Mesothelial cell of epicardium (in vitro differentiated cells): ENCODE measurements around the gene KDM5C. TPM values are rescaled to one million over a fixed set of nuclear protein-coding genes. Genes with fewer than 3 reads are reported as not detected.

Source experiments
- DNase-seq, 2 experiments: peaks; one replicate each; pipeline ENCODE4 v3.0.0; 2021; ENCODE audit warnings: low spot score in 2 of 2; ENCODE audit not compliant: unreplicated experiment in 2 of 2
- H3K27ac Mint-ChIP-seq: 2 replicates; pipeline ENCODE4 v1.8.0; 2021; ENCODE audit warnings: mixed read lengths
- H3K27me3 Mint-ChIP-seq: 2 replicates; pipeline ENCODE4 v1.8.0; 2021; ENCODE audit warnings: low read depth, mixed read lengths
- H3K36me3 Mint-ChIP-seq: 2 replicates; pipeline ENCODE4 v1.8.0; 2021; ENCODE audit warnings: mixed read lengths
- H3K4me1 Mint-ChIP-seq: 2 replicates; pipeline ENCODE4 v1.8.0; 2021; ENCODE audit warnings: mixed read lengths
- H3K4me3 Mint-ChIP-seq: 2 replicates; pipeline ENCODE4 v1.8.0; 2021; ENCODE audit warnings: mild to moderate bottlenecking, moderate library complexity, mixed read lengths
- H3K9me3 Mint-ChIP-seq: 2 replicates; pipeline ENCODE4 v1.8.0; 2021; ENCODE audit warnings: mixed read lengths
- CTCF ChIP-seq: fragments of 200-600 bp; sonication (generic); IDR thresholded peaks from one replicate; pipeline ENCODE4 v1.5.0; 2021; ENCODE audit warnings: antibody characterized with exemption; ENCODE audit not compliant: unreplicated experiment
- total RNA-seq: library from RNA; stranded (reverse); gene quantifications from 3 replicates; pipeline ENCODE4 v1.2.1, GENCODE V29; 2021

Gene KDM5C
- total RNA-seq, 1 donor from 2014 or later = 128 TPM

- peaks cover 5% of the 10 kb centered on the region for H3K36me3 Mint-ChIP-seq
- H3K27ac Mint-ChIP-seq = no peak overlapping the region
- H3K9me3 Mint-ChIP-seq = peaks cover 23% of the 10 kb centered on the region
- H3K4me1 Mint-ChIP-seq = no peaks in the 10 kb centered on the region
- no peak for DNase-seq
- H3K27me3 Mint-ChIP-seq = no peaks in the 10 kb centered on the region
- H3K4me3 Mint-ChIP-seq = no peak overlapping the region
- no peak for TF ChIP-seq CTCF
These were observed 29.8 kb upstream of the KDM5C start for GRCh38 chrX:53254570-53255461.

GRCh38 chrX:53253293-53254020 is 28.4 kb upstream of the KDM5C start:
- Mint-ChIP-seq H3K36me3 (peaks cover 5% of the 10 kb centered on the region), H3K27ac (no peak overlapping the region), H3K27me3 (no peaks in the 10 kb centered on the region), H3K4me1 (no peaks in the 10 kb centered on the region), H3K4me3 (no peak overlapping the region), H3K9me3 (peaks cover 23% of the 10 kb centered on the region)
- DNase-seq = no peak
- TF ChIP-seq CTCF = no peak

- no peak overlapping the region for H3K27ac Mint-ChIP-seq
- H3K4me1 Mint-ChIP-seq = no peaks in the 10 kb centered on the region
- no peaks in the 10 kb centered on the region for H3K27me3 Mint-ChIP-seq
- H3K4me3 Mint-ChIP-seq = no peak overlapping the region
- H3K9me3 Mint-ChIP-seq = peaks cover 15% of the 10 kb centered on the region
- TF ChIP-seq CTCF = no peak
- DNase-seq = no peak
- peaks cover 5% of the 10 kb centered on the region for H3K36me3 Mint-ChIP-seq
These were observed 26.3 kb upstream of the KDM5C start for GRCh38 chrX:53251307-53251706.

- H3K27me3 Mint-ChIP-seq = no peaks in the 10 kb centered on the region
- H3K9me3 Mint-ChIP-seq = peaks cover 18% of the 10 kb centered on the region
These were observed 25.5 kb upstream of the KDM5C start for GRCh38 chrX:53250556-53250955.

More at GRCh38 chrX:53250556-53250955, 25.5 kb upstream of the KDM5C start:
- DNase-seq = no peak
- no peak overlapping the region for H3K4me3 Mint-ChIP-seq
- H3K36me3 Mint-ChIP-seq = peaks cover 5% of the 10 kb centered on the region
- H3K4me1 Mint-ChIP-seq = no peaks in the 10 kb centered on the region
- TF ChIP-seq CTCF = no peak
- H3K27ac Mint-ChIP-seq = no peak overlapping the region
